WTC11 (cell line): Measurements from ENCODE around the gene ZNF490. TPM values are rescaled to one million over a fixed set of nuclear protein-coding genes. Genes with fewer than 3 reads are reported as not detected.

Experiments used
- ATAC-seq: fragments of 200-7000 bp; cut with Tn5 transposase; 2 replicates; pipeline ENCODE4 v1.10.0; 2021; ENCODE audit warnings: mild to moderate bottlenecking, moderate library complexity
- CTCF ChIA-PET: fragments of 300-600 bp; sonication (Branson Sonifier 250); formaldehyde crosslinking; loops from one replicate; lab custom pipeline; 2021; ENCODE audit warnings: antibody characterized with exemption; lab: Charles Lee
- POLR2A ChIA-PET: fragments of 350-600 bp; sonication (Branson Sonifier 250); formaldehyde crosslinking; loops from one replicate; lab custom pipeline; 2021; ENCODE audit warnings: antibody characterized with exemption; lab: Charles Lee
- DNase-seq: peaks from one replicate; pipeline ENCODE4 v3.0.0; 2021; ENCODE audit warnings: low spot score
- H3K27ac Mint-ChIP-seq: 2 replicates; pipeline ENCODE4 v1.8.0; 2021; ENCODE audit warnings: mixed read lengths
- H3K27me3 Mint-ChIP-seq: 2 replicates; pipeline ENCODE4 v1.8.0; 2021; ENCODE audit warnings: low read depth, mild to moderate bottlenecking, moderate library complexity, mixed read lengths
- H3K36me3 Mint-ChIP-seq: 2 replicates; pipeline ENCODE4 v1.8.0; 2021; ENCODE audit warnings: mixed read lengths
- H3K4me1 Mint-ChIP-seq: 2 replicates; pipeline ENCODE4 v1.8.0; 2022; ENCODE audit warnings: mixed read lengths
- H3K4me3 Mint-ChIP-seq: 2 replicates; pipeline ENCODE4 v1.8.0; 2021; ENCODE audit warnings: mild to moderate bottlenecking, moderate library complexity, mixed read lengths
- H3K9me3 Mint-ChIP-seq: 2 replicates; pipeline ENCODE4 v1.8.0; 2021; ENCODE audit warnings: mixed read lengths
- CREM ChIP-seq: sonication (generic); formaldehyde crosslinking; IDR thresholded peaks from 2 replicates; pipeline ENCODE4 v1.8.1; 2022; ENCODE audit warnings: mild to moderate bottlenecking, missing genetic modification reagents, moderate library complexity
- EMX1 ChIP-seq: fragments of 250-450 bp; sonication (Bioruptor Pico); IDR thresholded peaks from 2 replicates; pipeline ENCODE4 v1.8.0; 2021; ENCODE audit warnings: mild to moderate bottlenecking
- GABPB1 ChIP-seq: sonication (generic); formaldehyde crosslinking; IDR thresholded peaks from 2 replicates; pipeline ENCODE4 v1.8.1; 2023; ENCODE audit warnings: mild to moderate bottlenecking, missing genetic modification reagents
- GRHL2 ChIP-seq: fragments of 250-450 bp; sonication (Bioruptor Pico); IDR thresholded peaks from 2 replicates; pipeline ENCODE4 v1.8.0; 2022; ENCODE audit warnings: mild to moderate bottlenecking, moderate library complexity; ENCODE audit not compliant: insufficient replicate concordance, severe bottlenecking
- GTF2I ChIP-seq: fragments of 250-450 bp; sonication (Bioruptor Pico); conservative IDR thresholded peaks from 2 replicates; pipeline ENCODE4 v1.4.0; 2021; ENCODE audit warnings: mild to moderate bottlenecking
- HMGA2 ChIP-seq: fragments of 250-450 bp; sonication (Bioruptor Pico); IDR thresholded peaks from 2 replicates; pipeline ENCODE4 v1.4.0; 2021; ENCODE audit warnings: mild to moderate bottlenecking, moderate library complexity
- JAZF1 ChIP-seq: fragments of 250-450 bp; sonication (Bioruptor Pico); IDR thresholded peaks from 2 replicates; pipeline ENCODE4 v1.9.0; 2021; ENCODE audit warnings: moderate library complexity, mild to moderate bottlenecking, inconsistent platforms
- MXD4 ChIP-seq: fragments of 250-450 bp; sonication (Bioruptor Pico); IDR thresholded peaks from 2 replicates; pipeline ENCODE4 v1.8.0; 2021; ENCODE audit warnings: mild to moderate bottlenecking, moderate library complexity, borderline replicate concordance
- NR3C1 ChIP-seq: sonication (generic); formaldehyde crosslinking; conservative IDR thresholded peaks from 2 replicates; pipeline ENCODE4 v1.8.1; 2023; ENCODE audit warnings: low read depth, mild to moderate bottlenecking, missing genetic modification reagents
- PRRX2 ChIP-seq: fragments of 250-450 bp; sonication (Bioruptor Pico); IDR thresholded peaks from 2 replicates; pipeline ENCODE4 v1.8.0; 2021; ENCODE audit warnings: mild to moderate bottlenecking
- SMAD4 ChIP-seq: sonication (generic); formaldehyde crosslinking; IDR thresholded peaks from 2 replicates; pipeline ENCODE4 v1.8.0; 2022; ENCODE audit warnings: mild to moderate bottlenecking, missing genetic modification reagents
- ZBTB43 ChIP-seq: sonication (generic); formaldehyde crosslinking; IDR thresholded peaks from 2 replicates; pipeline ENCODE4 v1.8.1; 2023; ENCODE audit warnings: mild to moderate bottlenecking, missing genetic modification reagents
- ZNF121 ChIP-seq: sonication (generic); formaldehyde crosslinking; IDR thresholded peaks from 2 replicates; pipeline ENCODE4 v1.8.0; 2023; ENCODE audit warnings: missing genetic modification reagents
- ZNF232 ChIP-seq: sonication (generic); formaldehyde crosslinking; IDR thresholded peaks from 2 replicates; pipeline ENCODE4 v1.8.0; 2022; ENCODE audit warnings: mild to moderate bottlenecking, missing genetic modification reagents
- ZNF317 ChIP-seq: sonication (generic); formaldehyde crosslinking; IDR thresholded peaks from 2 replicates; pipeline ENCODE4 v1.8.1; 2023; ENCODE audit warnings: low read depth, mild to moderate bottlenecking, moderate library complexity, missing genetic modification reagents, borderline replicate concordance
- ZNF423 ChIP-seq: fragments of 250-450 bp; sonication (Bioruptor Pico); IDR thresholded peaks from 2 replicates; pipeline ENCODE4 v2.1.2; 2022; ENCODE audit warnings: mild to moderate bottlenecking, moderate library complexity
- ZNF671 ChIP-seq: fragments of 250-450 bp; sonication (Bioruptor Pico); IDR thresholded peaks from 2 replicates; pipeline ENCODE4 v1.8.0; 2021; ENCODE audit warnings: mild to moderate bottlenecking
- total RNA-seq: library from RNA; stranded (reverse); gene quantifications from 3 replicates; pipeline ENCODE4 v1.2.3, GENCODE V29; 2021
- TF ChIP-seq, protein P1 (sequence below): sonication (generic); formaldehyde crosslinking; IDR thresholded peaks from 2 replicates; pipeline ENCODE4 v1.8.0; 2022; ENCODE audit warnings: missing genetic modification reagents
- TF ChIP-seq, protein P2 (sequence below): sonication (generic); formaldehyde crosslinking; IDR thresholded peaks from 2 replicates; pipeline ENCODE4 v1.8.0; 2023; ENCODE audit warnings: missing genetic modification reagents
- TF ChIP-seq, protein P3 (sequence below): sonication (generic); formaldehyde crosslinking; IDR thresholded peaks from 2 replicates; pipeline ENCODE4 v1.8.0; 2022; ENCODE audit warnings: mild to moderate bottlenecking, missing genetic modification reagents
- TF ChIP-seq, protein P4 (sequence below): sonication (generic); formaldehyde crosslinking; IDR thresholded peaks from 2 replicates; pipeline ENCODE4 v1.8.1; 2022; ENCODE audit warnings: low read depth, missing genetic modification reagents, borderline replicate concordance
- TF ChIP-seq, protein P5 (sequence below): sonication (generic); formaldehyde crosslinking; IDR thresholded peaks from 2 replicates; pipeline ENCODE4 v1.8.1; 2023; ENCODE audit warnings: mild to moderate bottlenecking, missing genetic modification reagents, moderate library complexity
- TF ChIP-seq, protein P6 (sequence below): sonication (generic); formaldehyde crosslinking; IDR thresholded peaks from 2 replicates; pipeline ENCODE4 v1.8.0; 2022; ENCODE audit warnings: mild to moderate bottlenecking, missing genetic modification reagents
- TF ChIP-seq, protein P7 (sequence below): sonication (generic); formaldehyde crosslinking; IDR thresholded peaks from 2 replicates; pipeline ENCODE4 v1.8.1; 2023; ENCODE audit warnings: mild to moderate bottlenecking, missing genetic modification reagents

Gene ZNF490
- total RNA-seq, 1 experiment from 2014 or later = 7.3 TPM

GRCh38 chr19:12642506-12642905, 31.9 kb upstream of the ZNF490 start:
- ChIA-PET CTCF (interaction anchor here (1.5 kb wide), 1 partner anchor 31 kb away, joined by 4 read pairs; no protein-coding TSS in a partner anchor), POLR2A (no interaction called here)
- DNase-seq (no peak), ATAC-seq (no peak)
- Mint-ChIP-seq H3K36me3 (no peaks in the 10 kb centered on the region), H3K9me3 (no peaks in the 10 kb centered on the region), H3K4me1 (peaks cover 10% of the 10 kb centered on the region), H3K27ac (no peak overlapping the region), H3K27me3 (peaks cover 27% of the 10 kb centered on the region), H3K4me3 (no peak overlapping the region)
- TF ChIP-seq, protein P1, sequence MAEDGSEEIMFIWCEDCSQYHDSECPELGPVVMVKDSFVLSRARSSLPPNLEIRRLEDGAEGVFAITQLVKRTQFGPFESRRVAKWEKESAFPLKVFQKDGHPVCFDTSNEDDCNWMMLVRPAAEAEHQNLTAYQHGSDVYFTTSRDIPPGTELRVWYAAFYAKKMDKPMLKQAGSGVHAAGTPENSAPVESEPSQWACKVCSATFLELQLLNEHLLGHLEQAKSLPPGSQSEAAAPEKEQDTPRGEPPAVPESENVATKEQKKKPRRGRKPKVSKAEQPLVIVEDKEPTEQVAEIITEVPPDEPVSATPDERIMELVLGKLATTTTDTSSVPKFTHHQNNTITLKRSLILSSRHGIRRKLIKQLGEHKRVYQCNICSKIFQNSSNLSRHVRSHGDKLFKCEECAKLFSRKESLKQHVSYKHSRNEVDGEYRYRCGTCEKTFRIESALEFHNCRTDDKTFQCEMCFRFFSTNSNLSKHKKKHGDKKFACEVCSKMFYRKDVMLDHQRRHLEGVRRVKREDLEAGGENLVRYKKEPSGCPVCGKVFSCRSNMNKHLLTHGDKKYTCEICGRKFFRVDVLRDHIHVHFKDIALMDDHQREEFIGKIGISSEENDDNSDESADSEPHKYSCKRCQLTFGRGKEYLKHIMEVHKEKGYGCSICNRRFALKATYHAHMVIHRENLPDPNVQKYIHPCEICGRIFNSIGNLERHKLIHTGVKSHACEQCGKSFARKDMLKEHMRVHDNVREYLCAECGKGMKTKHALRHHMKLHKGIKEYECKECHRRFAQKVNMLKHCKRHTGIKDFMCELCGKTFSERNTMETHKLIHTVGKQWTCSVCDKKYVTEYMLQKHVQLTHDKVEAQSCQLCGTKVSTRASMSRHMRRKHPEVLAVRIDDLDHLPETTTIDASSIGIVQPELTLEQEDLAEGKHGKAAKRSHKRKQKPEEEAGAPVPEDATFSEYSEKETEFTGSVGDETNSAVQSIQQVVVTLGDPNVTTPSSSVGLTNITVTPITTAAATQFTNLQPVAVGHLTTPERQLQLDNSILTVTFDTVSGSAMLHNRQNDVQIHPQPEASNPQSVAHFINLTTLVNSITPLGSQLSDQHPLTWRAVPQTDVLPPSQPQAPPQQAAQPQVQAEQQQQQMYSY (CRISPR knock-in tag) = no peak
- TF ChIP-seq GABPB1 (no peak), CREM (no peak), GRHL2 (CRISPR knock-in tag) (no peak), ZNF317 (no peak), NR3C1 (CRISPR knock-in tag) (no peak), MXD4 (CRISPR knock-in tag) (no peak)
- TF ChIP-seq, protein P2, sequence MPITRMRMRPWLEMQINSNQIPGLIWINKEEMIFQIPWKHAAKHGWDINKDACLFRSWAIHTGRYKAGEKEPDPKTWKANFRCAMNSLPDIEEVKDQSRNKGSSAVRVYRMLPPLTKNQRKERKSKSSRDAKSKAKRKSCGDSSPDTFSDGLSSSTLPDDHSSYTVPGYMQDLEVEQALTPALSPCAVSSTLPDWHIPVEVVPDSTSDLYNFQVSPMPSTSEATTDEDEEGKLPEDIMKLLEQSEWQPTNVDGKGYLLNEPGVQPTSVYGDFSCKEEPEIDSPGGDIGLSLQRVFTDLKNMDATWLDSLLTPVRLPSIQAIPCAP = no peak

GRCh38 chr19:12641456-12641855, 30.8 kb upstream of the ZNF490 start:
- ChIA-PET CTCF (interaction anchor here (1.0 to 1.5 kb wide), 2 partner anchors 16 to 32 kb away, joined by 4 read pairs; no protein-coding TSS in a partner anchor), POLR2A (interaction anchor here (0.6 kb wide), 1 partner anchor 37 kb away, joined by 4 read pairs; no protein-coding TSS in a partner anchor)
- TF ChIP-seq NR3C1 (CRISPR knock-in tag) = no peak
- TF ChIP-seq SMAD4 (CRISPR knock-in tag) = no peak
- TF ChIP-seq, protein P3, sequence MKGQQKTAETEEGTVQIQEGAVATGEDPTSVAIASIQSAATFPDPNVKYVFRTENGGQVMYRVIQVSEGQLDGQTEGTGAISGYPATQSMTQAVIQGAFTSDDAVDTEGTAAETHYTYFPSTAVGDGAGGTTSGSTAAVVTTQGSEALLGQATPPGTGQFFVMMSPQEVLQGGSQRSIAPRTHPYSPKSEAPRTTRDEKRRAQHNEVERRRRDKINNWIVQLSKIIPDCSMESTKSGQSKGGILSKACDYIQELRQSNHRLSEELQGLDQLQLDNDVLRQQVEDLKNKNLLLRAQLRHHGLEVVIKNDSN (CRISPR knock-in tag) = no peak
- TF ChIP-seq ZNF232 = no peak
- no peak for TF ChIP-seq ZNF423 (CRISPR knock-in tag)
- TF ChIP-seq EMX1 (CRISPR knock-in tag) = no peak
- no peak for TF ChIP-seq HMGA2 (CRISPR knock-in tag)
- TF ChIP-seq MXD4 (CRISPR knock-in tag) = no peak
- TF ChIP-seq JAZF1 (CRISPR knock-in tag) = no peak
- no peak for TF ChIP-seq PRRX2 (CRISPR knock-in tag)
- TF ChIP-seq, protein P4, sequence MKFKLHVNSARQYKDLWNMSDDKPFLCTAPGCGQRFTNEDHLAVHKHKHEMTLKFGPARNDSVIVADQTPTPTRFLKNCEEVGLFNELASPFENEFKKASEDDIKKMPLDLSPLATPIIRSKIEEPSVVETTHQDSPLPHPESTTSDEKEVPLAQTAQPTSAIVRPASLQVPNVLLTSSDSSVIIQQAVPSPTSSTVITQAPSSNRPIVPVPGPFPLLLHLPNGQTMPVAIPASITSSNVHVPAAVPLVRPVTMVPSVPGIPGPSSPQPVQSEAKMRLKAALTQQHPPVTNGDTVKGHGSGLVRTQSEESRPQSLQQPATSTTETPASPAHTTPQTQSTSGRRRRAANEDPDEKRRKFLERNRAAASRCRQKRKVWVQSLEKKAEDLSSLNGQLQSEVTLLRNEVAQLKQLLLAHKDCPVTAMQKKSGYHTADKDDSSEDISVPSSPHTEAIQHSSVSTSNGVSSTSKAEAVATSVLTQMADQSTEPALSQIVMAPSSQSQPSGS = no peak
- TF ChIP-seq, protein P5, sequence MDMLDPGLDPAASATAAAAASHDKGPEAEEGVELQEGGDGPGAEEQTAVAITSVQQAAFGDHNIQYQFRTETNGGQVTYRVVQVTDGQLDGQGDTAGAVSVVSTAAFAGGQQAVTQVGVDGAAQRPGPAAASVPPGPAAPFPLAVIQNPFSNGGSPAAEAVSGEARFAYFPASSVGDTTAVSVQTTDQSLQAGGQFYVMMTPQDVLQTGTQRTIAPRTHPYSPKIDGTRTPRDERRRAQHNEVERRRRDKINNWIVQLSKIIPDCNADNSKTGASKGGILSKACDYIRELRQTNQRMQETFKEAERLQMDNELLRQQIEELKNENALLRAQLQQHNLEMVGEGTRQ = no peak
- no peak for TF ChIP-seq ZBTB43 (CRISPR knock-in tag)
- no peak for TF ChIP-seq ZNF671
- no peak for TF ChIP-seq GRHL2 (CRISPR knock-in tag)
- TF ChIP-seq, protein P6, sequence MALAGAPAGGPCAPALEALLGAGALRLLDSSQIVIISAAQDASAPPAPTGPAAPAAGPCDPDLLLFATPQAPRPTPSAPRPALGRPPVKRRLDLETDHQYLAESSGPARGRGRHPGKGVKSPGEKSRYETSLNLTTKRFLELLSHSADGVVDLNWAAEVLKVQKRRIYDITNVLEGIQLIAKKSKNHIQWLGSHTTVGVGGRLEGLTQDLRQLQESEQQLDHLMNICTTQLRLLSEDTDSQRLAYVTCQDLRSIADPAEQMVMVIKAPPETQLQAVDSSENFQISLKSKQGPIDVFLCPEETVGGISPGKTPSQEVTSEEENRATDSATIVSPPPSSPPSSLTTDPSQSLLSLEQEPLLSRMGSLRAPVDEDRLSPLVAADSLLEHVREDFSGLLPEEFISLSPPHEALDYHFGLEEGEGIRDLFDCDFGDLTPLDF (CRISPR knock-in tag) = no peak
- TF ChIP-seq GTF2I = no peak
- no peak for TF ChIP-seq ZNF121 (CRISPR knock-in tag)
- TF ChIP-seq, protein P7, sequence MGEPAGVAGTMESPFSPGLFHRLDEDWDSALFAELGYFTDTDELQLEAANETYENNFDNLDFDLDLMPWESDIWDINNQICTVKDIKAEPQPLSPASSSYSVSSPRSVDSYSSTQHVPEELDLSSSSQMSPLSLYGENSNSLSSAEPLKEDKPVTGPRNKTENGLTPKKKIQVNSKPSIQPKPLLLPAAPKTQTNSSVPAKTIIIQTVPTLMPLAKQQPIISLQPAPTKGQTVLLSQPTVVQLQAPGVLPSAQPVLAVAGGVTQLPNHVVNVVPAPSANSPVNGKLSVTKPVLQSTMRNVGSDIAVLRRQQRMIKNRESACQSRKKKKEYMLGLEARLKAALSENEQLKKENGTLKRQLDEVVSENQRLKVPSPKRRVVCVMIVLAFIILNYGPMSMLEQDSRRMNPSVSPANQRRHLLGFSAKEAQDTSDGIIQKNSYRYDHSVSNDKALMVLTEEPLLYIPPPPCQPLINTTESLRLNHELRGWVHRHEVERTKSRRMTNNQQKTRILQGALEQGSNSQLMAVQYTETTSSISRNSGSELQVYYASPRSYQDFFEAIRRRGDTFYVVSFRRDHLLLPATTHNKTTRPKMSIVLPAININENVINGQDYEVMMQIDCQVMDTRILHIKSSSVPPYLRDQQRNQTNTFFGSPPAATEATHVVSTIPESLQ (CRISPR knock-in tag) = no peak
- no peaks in the 10 kb centered on the region for H3K9me3 Mint-ChIP-seq
- ATAC-seq (no peak), DNase-seq (no peak)
- H3K27ac Mint-ChIP-seq = no peak overlapping the region
- no peaks in the 10 kb centered on the region for H3K36me3 Mint-ChIP-seq
- peaks cover 20% of the 10 kb centered on the region; the same call in 1 of the 2 replicates for H3K27me3 Mint-ChIP-seq
- 0 out of 2 replicates have a peak, but pooled peaks cover 3% of the 10 kb centered on the region for H3K4me1 Mint-ChIP-seq
- no peak overlapping the region for H3K4me3 Mint-ChIP-seq
